ENCODE data around the gene HEATR5B. TPM values are rescaled to one million over a fixed set of nuclear protein-coding genes. Genes with fewer than 3 reads are reported as not detected.
"Not testable (repeated sequence)": the region's sequence is repeated elsewhere in the genome, so short reads cannot be mapped to it uniquely, and the experiment has no call there.

HEATR5B gene
- total and polyA plus RNA-seq, 2 donors (not counting 1 experiment from before 2014, with no cell fraction given), result 33.0 to 44.3 TPM

GRCh38 chr2:37000988-37001556 lies 83.1 kb downstream of the HEATR5B start:
- Mint-ChIP-seq H3K4me1 (peaks cover 11% of the 10 kb centered on the region), H3K9me3 (ENCODE audit: insufficient read depth) (no peaks in the 10 kb centered on the region), H3K27me3 (no peaks in the 10 kb centered on the region), H3K4me3 (no peak overlapping the region), H3K27ac (no peak overlapping the region)
- peaks cover 7 to 84% of the 10 kb centered on the region in 2 experiments for H3K36me3 ChIP-seq (replicated peaks in 1 of 2; ENCODE audit: control extremely low read depth in 1 of 2, control insufficient read depth in 1 of 2, extremely low read depth in 1 of 2, insufficient read depth in 2 of 2, low read length in 1 of 2)
- no CpG with 5 or more reads among the region's 2 CpGs for WGBS (ENCODE audit: insufficient coverage)
- H3K27ac ChIP-seq (ENCODE audit: low read length in 2 of 2), result no peak overlapping the region
- CTCF ChIA-PET, result interaction anchor here (0.9 to 1.0 kb wide), 2 partner anchors 216 to 1115 kb away, joined by 3 read pairs; no protein-coding TSS in a partner anchor
- DNase-seq (no peak), ATAC-seq (ENCODE audit: low read depth) (no peak)
- TF ChIP-seq CTCF (IDR thresholded peaks at IDR 0.05) (no peak), EZH2 (IDR thresholded peaks at IDR 0.05; ENCODE audit: borderline replicate concordance, insufficient read depth, low read depth, low read length, poor library complexity, severe bottlenecking) (no peak)
- H3K79me2 ChIP-seq (ENCODE audit: control insufficient read depth, insufficient read depth, low read length), result no peaks in the 10 kb centered on the region
- no peak overlapping the region for H2AFZ ChIP-seq (ENCODE audit: insufficient read depth, low read depth, low read length, poor library complexity, severe bottlenecking)
- H3K4me3 ChIP-seq (ENCODE audit: control extremely low read depth in 1 of 5, extremely low read depth in 1 of 5, insufficient read depth in 1 of 5, low read depth in 2 of 5, low read length in 4 of 5), result no peak overlapping the region
- no peaks in the 10 kb centered on the region for H3K27me3 ChIP-seq (replicated peaks in 1 of 4; ENCODE audit: control extremely low read depth in 1 of 4, control insufficient read depth in 3 of 4, insufficient read depth in 4 of 4, low read length in 3 of 4)
- H3K4me1 ChIP-seq (ENCODE audit: control insufficient read depth in 2 of 2, insufficient read depth in 2 of 2, low read length in 2 of 2), result peaks cover 10% of the 10 kb centered on the region in 2 donors
- POLR2A ChIA-PET, result no interaction called here
- no peaks in the 10 kb centered on the region for H3K9me3 ChIP-seq (ENCODE audit: control extremely low read depth in 1 of 3, control insufficient read depth in 2 of 3, insufficient read depth in 1 of 3, low read length in 2 of 3)
- no peak overlapping the region for H3K9ac ChIP-seq (ENCODE audit: low read length)
- H3K4me2 ChIP-seq (replicated peaks; ENCODE audit: low read depth, low read length, poor library complexity, severe bottlenecking), result no peak overlapping the region
- H4K20me1 ChIP-seq (ENCODE audit: control insufficient read depth, insufficient read depth, low read length, poor library complexity, severe bottlenecking), result no peaks in the 10 kb centered on the region
- intact Hi-C loops (cut with micrococcal nuclease), result no loop called here

GRCh38 chr2:37000318-37000717 lies 83.9 kb downstream of the HEATR5B start:
- ATAC-seq (ENCODE audit: low read depth), result no peak
- ChIA-PET POLR2A (no interaction called here), CTCF (no interaction called here)
- H3K27ac Mint-ChIP-seq, result no peak overlapping the region
- H3K9me3 Mint-ChIP-seq (ENCODE audit: insufficient read depth), result no peaks in the 10 kb centered on the region
- H4K20me1 ChIP-seq (ENCODE audit: control insufficient read depth, insufficient read depth, low read length, poor library complexity, severe bottlenecking), result no peaks in the 10 kb centered on the region
- H3K27ac ChIP-seq (ENCODE audit: low read length in 2 of 2), result no peak overlapping the region
- no peak for TF ChIP-seq CTCF (IDR thresholded peaks at IDR 0.05)
- TF ChIP-seq EZH2 (IDR thresholded peaks at IDR 0.05; ENCODE audit: borderline replicate concordance, insufficient read depth, low read depth, low read length, poor library complexity, severe bottlenecking), result no peak
- 98% methylated on average over 4 of the region's 6 CpGs for whole genome bisulfite sequencing (ENCODE audit: insufficient coverage)
- H3K27me3 Mint-ChIP-seq, result no peaks in the 10 kb centered on the region
- H3K9me3 ChIP-seq (ENCODE audit: control extremely low read depth in 1 of 3, control insufficient read depth in 2 of 3, insufficient read depth in 1 of 3, low read length in 2 of 3), result no peaks in the 10 kb centered on the region
- no peak overlapping the region for H3K4me3 ChIP-seq (ENCODE audit: control extremely low read depth in 1 of 5, extremely low read depth in 1 of 5, insufficient read depth in 1 of 5, low read depth in 2 of 5, low read length in 4 of 5)
- intact Hi-C loops (cut with micrococcal nuclease), result no loop called here
- H3K27me3 ChIP-seq (replicated peaks in 1 of 4; ENCODE audit: control extremely low read depth in 1 of 4, control insufficient read depth in 3 of 4, insufficient read depth in 4 of 4, low read length in 3 of 4), result no peaks in the 10 kb centered on the region
- no peak overlapping the region for H2AFZ ChIP-seq (ENCODE audit: insufficient read depth, low read depth, low read length, poor library complexity, severe bottlenecking)
- peaks cover 7 to 76% of the 10 kb centered on the region in 2 experiments for H3K36me3 ChIP-seq (replicated peaks in 1 of 2; ENCODE audit: control extremely low read depth in 1 of 2, control insufficient read depth in 1 of 2, extremely low read depth in 1 of 2, insufficient read depth in 2 of 2, low read length in 1 of 2)
- peaks cover 6 to 7% of the 10 kb centered on the region in 2 donors for H3K4me1 ChIP-seq (ENCODE audit: control insufficient read depth in 2 of 2, insufficient read depth in 2 of 2, low read length in 2 of 2)
- no peak for DNase-seq
- peaks cover 8% of the 10 kb centered on the region for H3K4me1 Mint-ChIP-seq
- H3K4me2 ChIP-seq (replicated peaks; ENCODE audit: low read depth, low read length, poor library complexity, severe bottlenecking), result no peak overlapping the region
- no peak overlapping the region for H3K4me3 Mint-ChIP-seq
- H3K9ac ChIP-seq (ENCODE audit: low read length), result no peak overlapping the region
- H3K79me2 ChIP-seq (ENCODE audit: control insufficient read depth, insufficient read depth, low read length), result no peaks in the 10 kb centered on the region

GRCh38 chr2:36999416-36999815 lies 84.8 kb downstream of the HEATR5B start:
- H3K4me2 ChIP-seq (replicated peaks; ENCODE audit: low read depth, low read length, poor library complexity, severe bottlenecking); H3K4me1 ChIP-seq (ENCODE audit: control insufficient read depth in 2 of 2, insufficient read depth in 2 of 2, low read length in 2 of 2); intact Hi-C loops (cut with micrococcal nuclease); ATAC-seq (ENCODE audit: low read depth); H3K4me1 Mint-ChIP-seq; DNase-seq; H3K9me3 Mint-ChIP-seq (ENCODE audit: insufficient read depth); H3K27ac Mint-ChIP-seq; H3K4me3 ChIP-seq (ENCODE audit: control extremely low read depth in 1 of 5, extremely low read depth in 1 of 5, insufficient read depth in 1 of 5, low read depth in 2 of 5, low read length in 4 of 5); H3K27me3 Mint-ChIP-seq; POLR2A ChIA-PET; H3K9me3 ChIP-seq (ENCODE audit: control extremely low read depth in 1 of 3, control insufficient read depth in 2 of 3, insufficient read depth in 1 of 3, low read length in 2 of 3); H2AFZ ChIP-seq (ENCODE audit: insufficient read depth, low read depth, low read length, poor library complexity, severe bottlenecking); H3K27me3 ChIP-seq (replicated peaks in 1 of 4; ENCODE audit: control extremely low read depth in 1 of 4, control insufficient read depth in 3 of 4, insufficient read depth in 4 of 4, low read length in 3 of 4); H4K20me1 ChIP-seq (ENCODE audit: control insufficient read depth, insufficient read depth, low read length, poor library complexity, severe bottlenecking); H3K9ac ChIP-seq (ENCODE audit: low read length); H3K27ac ChIP-seq (ENCODE audit: low read length in 2 of 2); CTCF ChIA-PET; H3K79me2 ChIP-seq (ENCODE audit: control insufficient read depth, insufficient read depth, low read length); H3K4me3 Mint-ChIP-seq: not testable (repeated sequence)
- peaks cover 7 to 67% of the 10 kb centered on the region in 2 experiments for H3K36me3 ChIP-seq (replicated peaks in 1 of 2; ENCODE audit: control extremely low read depth in 1 of 2, control insufficient read depth in 1 of 2, extremely low read depth in 1 of 2, insufficient read depth in 2 of 2, low read length in 1 of 2)
- 98% methylated on average over 4 of the region's 9 CpGs for WGBS (ENCODE audit: insufficient coverage)
